OCI-LY1 (cell line): ENCODE measurements around the gene CXCL12.

Experiments
- CTCF ChIP-seq: fragments of 200-600 bp; sonication (generic), shearing (Covaris generic); IDR thresholded peaks from 2 replicates; pipeline ENCODE4 v1.5.1; 2017; ENCODE audit warnings: mild to moderate bottlenecking, antibody characterized with exemption, low read length, moderate library complexity, mixed read lengths
- EZH2 ChIP-seq: fragments of 200-600 bp; sonication (generic), shearing (Covaris generic); IDR thresholded peaks from 2 replicates; pipeline ENCODE4 v1.8.0; 2017; ENCODE audit warnings: borderline replicate concordance, mixed run types, mild to moderate bottlenecking, antibody characterized with exemption, low read length, moderate library complexity, mixed read lengths

- TF ChIP-seq CTCF (no peak), EZH2 (no peak)
These were observed 31.2 kb downstream of the CXCL12 start for GRCh38 chr10:44353721-44354120.
